ENCODE measurements around the gene HSCB. TPM values are rescaled to one million over a fixed set of nuclear protein-coding genes. Genes with fewer than 3 reads are reported as not detected.

Gene HSCB
- total RNA-seq, 1 experiment from 2014 or later: 10.2 TPM

GRCh38 chr22:28793976-28794584 lies 52.2 kb downstream of the HSCB start:
- no peaks in the 10 kb centered on the region; the same call in 1 of the 2 replicates for H3K4me1 ChIP-seq (ENCODE audit: control insufficient read depth, insufficient read depth, low read length)
- DNase-seq (ENCODE audit: low read depth, low spot score): no peak
- ATAC-seq: no peak
- intact Hi-C loops (cut with micrococcal nuclease; ENCODE audit: unreplicated experiment) (no loop called here), in situ Hi-C loops (cut with HindIII; ENCODE audit: low pct_unique_long_range_greater_than_20kb, low sequenced_read_pairs) (no loop called here)
- TF ChIP-seq CTCF (IDR thresholded peaks at IDR 0.05) (no peak), REST (IDR thresholded peaks at IDR 0.05; ENCODE audit: insufficient read depth in 1 of 2, low read depth in 2 of 2, low read length in 1 of 2) (no peak), SIN3A (IDR thresholded peaks at IDR 0.05; ENCODE audit: borderline replicate concordance, insufficient read depth, low read depth, low read length) (no peak), TCF7L2 (IDR thresholded peaks at IDR 0.05; ENCODE audit: low read depth, low read length) (no peak), POLR2AphosphoS5 (IDR thresholded peaks at IDR 0.05; ENCODE audit: low read depth, low read length) (no peak)
- no peak overlapping the region for H3K27ac ChIP-seq (ENCODE audit: low read length)
- no peaks in the 10 kb centered on the region for H3K27me3 ChIP-seq (ENCODE audit: control insufficient read depth, insufficient read depth, low read length)
- H3K36me3 ChIP-seq (ENCODE audit: control insufficient read depth, insufficient read depth, low read length): peaks cover 21% of the 10 kb centered on the region
- H3K9me3 ChIP-seq (ENCODE audit: control insufficient read depth, insufficient read depth, low read depth, low read length): no peaks in the 10 kb centered on the region
- no TSS peak for BruUV-seq (replicated peaks)
- no peak overlapping the region for H3K4me3 ChIP-seq (ENCODE audit: low read depth in 2 of 2, low read length in 2 of 2)
- POLR2A ChIA-PET: no interaction called here
- CTCF ChIA-PET: no interaction called here

- peaks cover 29% of the 10 kb centered on the region for H3K36me3 ChIP-seq (ENCODE audit: control insufficient read depth, insufficient read depth, low read length)
- H3K27ac ChIP-seq (ENCODE audit: low read length): no peak overlapping the region
- CTCF ChIA-PET: no interaction called here
These were observed 53.3 kb downstream of the HSCB start for GRCh38 chr22:28795071-28795693.

More at GRCh38 chr22:28795071-28795693, 53.3 kb downstream of the HSCB start:
- H3K9me3 ChIP-seq (ENCODE audit: control insufficient read depth, insufficient read depth, low read depth, low read length): no peaks in the 10 kb centered on the region
- no peak overlapping the region for H3K4me3 ChIP-seq (ENCODE audit: low read depth in 2 of 2, low read length in 2 of 2)
- POLR2A ChIA-PET: no interaction called here
- intact Hi-C loops (cut with micrococcal nuclease; ENCODE audit: unreplicated experiment): no loop called here
- no peak for ATAC-seq
- TF ChIP-seq REST (IDR thresholded peaks at IDR 0.05; ENCODE audit: insufficient read depth in 1 of 2, low read depth in 2 of 2, low read length in 1 of 2) (no peak), SIN3A (IDR thresholded peaks at IDR 0.05; ENCODE audit: borderline replicate concordance, insufficient read depth, low read depth, low read length) (no peak), POLR2AphosphoS5 (IDR thresholded peaks at IDR 0.05; ENCODE audit: low read depth, low read length) (no peak)
- no peaks in the 10 kb centered on the region; the same call in 1 of the 2 replicates for H3K4me1 ChIP-seq (ENCODE audit: control insufficient read depth, insufficient read depth, low read length)
- no peak for DNase-seq (ENCODE audit: low read depth, low spot score)
- in situ Hi-C loops (cut with HindIII; ENCODE audit: low pct_unique_long_range_greater_than_20kb, low sequenced_read_pairs): no loop called here
- no peaks in the 10 kb centered on the region for H3K27me3 ChIP-seq (ENCODE audit: control insufficient read depth, insufficient read depth, low read length)
- no TSS peak for BruUV-seq (replicated peaks)

Data from Panc1 (cell line).